Upper lobe of left lung (tissue), 4 donors: ENCODE data around the gene OGFRL1.

Experiments
- POLR2A ChIP-seq, 4 donors: fragments of 450-650 bp; IDR thresholded peaks; one replicate each; pipeline ENCODE4 v1.5.1; 2016 to 2017; ENCODE audit warnings: antibody characterized with exemption in 4 of 4, mild to moderate bottlenecking in 2 of 4
- TF ChIP-seq, protein P1 (sequence below), 6 experiments: fragments of 450-650 bp in 4 of 6; fragments of 200-600 bp in 2 of 6; sonication (generic) in 2 of 6; IDR thresholded peaks; one replicate each; pipeline ENCODE4 v1.5.1; 2016 to 2019; ENCODE audit warnings: antibody characterized with exemption in 6 of 6

DNA sequence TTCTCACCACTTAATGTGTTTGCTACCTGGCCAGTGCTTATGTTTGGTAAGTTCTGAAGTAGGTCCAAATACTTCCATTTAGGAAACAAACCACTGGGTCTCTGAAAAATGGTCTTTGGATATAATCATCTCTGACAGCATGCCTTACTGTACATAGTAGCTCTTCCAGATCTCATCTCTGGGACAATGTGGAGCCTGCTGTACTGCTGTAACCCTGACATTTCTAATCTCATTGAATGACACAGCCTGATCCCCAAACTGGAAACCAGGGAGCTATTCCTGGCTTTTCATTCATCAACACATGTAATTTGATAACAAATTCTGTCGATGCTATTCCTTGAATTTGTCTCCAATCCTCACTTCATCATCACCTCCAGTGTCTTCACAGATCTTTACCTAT lies 23.5 kb downstream of the OGFRL1 start:
- TF ChIP-seq POLR2A (IDR thresholded peaks at IDR 0.05), result no peak
- TF ChIP-seq, protein P1, sequence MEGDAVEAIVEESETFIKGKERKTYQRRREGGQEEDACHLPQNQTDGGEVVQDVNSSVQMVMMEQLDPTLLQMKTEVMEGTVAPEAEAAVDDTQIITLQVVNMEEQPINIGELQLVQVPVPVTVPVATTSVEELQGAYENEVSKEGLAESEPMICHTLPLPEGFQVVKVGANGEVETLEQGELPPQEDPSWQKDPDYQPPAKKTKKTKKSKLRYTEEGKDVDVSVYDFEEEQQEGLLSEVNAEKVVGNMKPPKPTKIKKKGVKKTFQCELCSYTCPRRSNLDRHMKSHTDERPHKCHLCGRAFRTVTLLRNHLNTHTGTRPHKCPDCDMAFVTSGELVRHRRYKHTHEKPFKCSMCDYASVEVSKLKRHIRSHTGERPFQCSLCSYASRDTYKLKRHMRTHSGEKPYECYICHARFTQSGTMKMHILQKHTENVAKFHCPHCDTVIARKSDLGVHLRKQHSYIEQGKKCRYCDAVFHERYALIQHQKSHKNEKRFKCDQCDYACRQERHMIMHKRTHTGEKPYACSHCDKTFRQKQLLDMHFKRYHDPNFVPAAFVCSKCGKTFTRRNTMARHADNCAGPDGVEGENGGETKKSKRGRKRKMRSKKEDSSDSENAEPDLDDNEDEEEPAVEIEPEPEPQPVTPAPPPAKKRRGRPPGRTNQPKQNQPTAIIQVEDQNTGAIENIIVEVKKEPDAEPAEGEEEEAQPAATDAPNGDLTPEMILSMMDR (IDR thresholded peaks at IDR 0.05), result no peak
